A673 (cell line): ENCODE results near the gene SOBP.

Experiments used
- CTCF ChIP-seq: fragments of 300-800, 200-600 bp; sonication (generic); conservative IDR thresholded peaks from 2 replicates; pipeline ENCODE4 v1.5.1; 2017; ENCODE audit warnings: low read depth, mild to moderate bottlenecking, antibody characterized with exemption, low read length, moderate library complexity, mixed read lengths
- EZH2 ChIP-seq: fragments of 200-600 bp; sonication (generic); IDR thresholded peaks from 2 replicates; pipeline ENCODE4 v1.6.1; 2017; ENCODE audit warnings: borderline replicate concordance, low read depth, mild to moderate bottlenecking, mixed read lengths, antibody characterized with exemption, low read length; ENCODE audit not compliant: poor library complexity, severe bottlenecking

GRCh38 chr6:107709341-107709740, 219.4 kb downstream of the SOBP start:
- no peak for TF ChIP-seq CTCF
- TF ChIP-seq EZH2: no peak
